Measurements from ENCODE around the gene PLEKHH2. TPM values are rescaled to one million over a fixed set of nuclear protein-coding genes. Genes with fewer than 3 reads are reported as not detected.
"Not testable (repeated sequence)": the region's sequence is repeated elsewhere in the genome, so short reads cannot be mapped to it uniquely, and the experiment has no call there.

The PLEKHH2 gene
- 0.14 and 1.5 TPM in 2 replicates for total RNA-seq

DNA sequence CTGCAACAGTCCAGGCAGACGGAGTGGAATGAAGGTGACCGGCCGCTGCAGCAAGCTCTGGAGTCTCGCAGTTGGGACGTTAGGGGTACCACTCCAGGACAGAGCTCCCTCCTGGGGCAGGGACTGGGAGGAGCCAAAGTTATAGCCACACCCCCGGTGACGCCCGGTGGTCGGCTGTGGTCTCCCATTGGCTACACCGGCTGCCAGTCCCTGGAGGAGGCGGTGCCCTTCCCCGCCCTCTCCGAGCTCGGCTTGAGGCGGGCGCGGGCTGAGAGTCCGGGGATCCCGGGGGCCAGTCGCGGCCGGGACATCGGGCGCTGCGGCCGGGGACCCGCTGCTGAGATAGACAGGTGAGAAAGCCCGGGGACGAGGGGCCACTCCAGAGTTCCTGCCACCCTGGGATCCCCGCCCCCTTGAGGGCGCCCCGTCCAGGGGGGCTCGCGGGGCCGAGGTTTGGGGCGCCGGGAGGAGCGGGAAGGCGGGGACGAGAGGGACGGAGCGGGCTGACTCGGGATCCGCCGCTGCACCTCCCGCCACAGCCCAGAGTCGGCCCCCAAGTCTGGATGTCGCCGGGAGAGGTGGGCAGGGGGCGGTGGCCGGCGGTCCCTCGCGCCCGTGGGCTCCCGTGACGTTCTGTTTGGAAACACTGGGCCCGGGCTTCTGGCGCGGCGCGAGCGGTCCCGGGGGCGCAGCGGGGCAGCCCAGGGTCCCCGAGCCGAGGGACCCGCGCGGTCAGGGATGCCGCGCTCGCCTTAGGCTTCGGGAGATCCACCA lies at the start of gene PLEKHH2:
TSS of gene PLEKHH2 (plus strand) at position 231 of the 774 bp plus-strand sequence. CDS start 7,414 bp downstream, outside the sequence.
- peak; percentile 82 for DNase-seq

DNA sequence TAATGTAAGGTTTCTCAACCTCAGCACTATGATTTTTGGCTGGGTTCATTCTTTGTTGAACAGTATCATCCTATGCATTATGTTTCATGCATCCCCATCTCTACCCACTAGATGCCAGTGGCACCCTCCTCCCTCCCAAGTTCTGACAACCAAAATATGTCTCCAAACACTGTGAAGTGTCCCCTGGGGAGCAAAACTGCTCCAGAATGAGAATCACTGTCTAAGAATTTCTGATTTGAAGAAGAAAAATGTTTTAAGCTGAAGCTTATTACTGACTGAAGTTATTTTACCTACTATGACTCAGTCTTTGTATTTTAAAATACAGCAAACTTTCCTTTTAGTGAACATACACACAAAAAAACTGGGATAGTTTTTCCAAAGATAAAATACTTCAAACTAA lies 44.6 kb upstream of the PLEKHH2 start:
- no peak for DNase-seq

GRCh38 chr2:43593254-43593653 lies 43.8 kb upstream of the PLEKHH2 start:
- DNase-seq = no peak

DNA sequence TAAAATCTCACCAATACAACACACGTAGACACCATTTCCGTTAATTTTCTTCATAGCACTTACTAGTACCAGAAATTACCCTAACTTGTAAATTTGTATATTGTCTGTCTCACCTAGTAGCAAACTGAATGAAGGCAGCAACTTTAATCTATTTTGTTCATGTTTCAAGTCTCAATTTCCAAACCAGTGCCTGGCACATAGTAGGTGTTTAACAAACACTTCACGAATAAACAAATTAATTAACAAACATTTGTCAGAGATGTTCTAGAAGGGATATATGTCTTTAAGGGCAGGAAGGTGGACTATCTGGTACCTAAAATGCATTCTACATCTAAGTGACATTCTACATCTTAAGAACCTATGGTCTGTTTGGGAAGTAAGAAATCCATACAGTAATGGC lies 42.2 kb upstream of the PLEKHH2 start:
- DNase-seq = no peak

GRCh38 chr2:43595603-43596412 lies 41.3 kb upstream of the PLEKHH2 start, which contains the start of gene THADA:
Gene THADA (minus strand): TSS chr2:43596038. CDS start chr2:43592392, 3,646 bp downstream.
- peak; percentile 100 for DNase-seq

GRCh38 chr2:43600596-43600995 lies 36.5 kb upstream of the PLEKHH2 start:
- not testable (repeated sequence) for DNase-seq

- no peak for DNase-seq
Observed at GRCh38 chr2:43604674-43605073, 32.4 kb upstream of the PLEKHH2 start.

GRCh38 chr2:43605079-43605655 lies 31.9 kb upstream of the PLEKHH2 start:
- DNase-seq = peak; percentile 63

DNA sequence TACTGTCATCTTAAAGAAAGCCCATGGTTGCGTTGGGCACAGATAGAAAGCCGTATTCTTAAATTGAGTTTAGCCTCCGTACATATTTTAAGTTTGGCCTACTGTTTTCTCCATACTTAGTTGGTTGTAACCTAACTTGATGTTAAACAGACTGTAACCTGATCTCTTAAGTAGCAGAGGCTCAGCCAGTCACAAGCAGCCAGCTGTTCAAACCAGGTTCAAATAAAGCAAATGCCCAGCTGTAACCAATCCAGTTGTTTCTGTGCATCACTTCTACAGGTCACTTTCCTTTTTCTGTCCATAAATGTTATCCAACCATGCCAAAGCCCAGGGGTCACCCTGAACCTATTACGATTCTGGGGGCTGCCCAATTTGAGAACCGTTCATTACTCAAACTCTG lies 31.2 kb upstream of the PLEKHH2 start:
- no peak for DNase-seq

- peak; percentile 71 for DNase-seq
Observed at GRCh38 chr2:43609290-43609918, 27.7 kb upstream of the PLEKHH2 start.

DNA sequence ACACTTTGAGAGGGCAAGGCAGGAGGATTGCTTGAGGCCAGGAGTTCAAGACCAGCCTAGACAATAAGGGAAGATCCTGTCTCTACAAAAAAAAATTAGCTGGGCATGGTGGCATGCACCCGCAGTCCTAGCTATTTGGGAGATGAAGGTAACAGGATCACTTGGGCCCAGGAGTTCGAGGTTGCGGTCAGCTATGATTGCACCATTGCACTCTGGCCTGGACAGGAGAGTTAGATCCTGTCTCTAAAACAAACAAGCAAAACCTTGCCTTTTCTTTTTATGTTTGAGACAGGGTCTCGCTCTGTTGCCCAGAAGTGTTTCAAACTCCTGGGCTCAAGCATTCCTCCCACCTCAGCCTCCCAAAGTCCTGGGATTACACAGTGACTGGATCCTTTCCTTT lies 26.7 kb upstream of the PLEKHH2 start:
- no peak for DNase-seq

GRCh38 chr2:43611987-43612894 lies 24.8 kb upstream of the PLEKHH2 start:
- peak; percentile 85 for DNase-seq

DNA sequence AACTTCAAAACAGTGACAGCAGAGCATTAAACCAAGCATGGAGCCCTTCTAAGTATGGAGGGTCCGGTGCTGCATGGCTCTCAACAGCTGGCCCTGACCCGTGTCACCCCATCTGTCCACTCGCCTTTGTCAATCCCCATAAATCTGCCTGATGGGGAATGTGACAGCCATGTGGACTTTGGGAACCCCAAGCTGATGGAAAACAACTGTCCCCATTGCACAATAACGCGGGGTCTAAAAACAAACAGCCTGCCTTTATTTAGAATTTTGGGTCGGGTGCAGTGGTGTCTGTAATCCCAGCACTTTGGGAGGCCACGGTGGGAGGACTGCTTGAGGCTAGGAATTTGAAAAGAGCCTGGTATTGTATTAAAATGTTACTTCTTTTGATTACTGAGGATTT lies 24.1 kb upstream of the PLEKHH2 start:
- no peak for DNase-seq

- no peak for DNase-seq
Observed at GRCh38 chr2:43616967-43617680, 19.9 kb upstream of the PLEKHH2 start.

GRCh38 chr2:43619511-43619910 lies 17.5 kb upstream of the PLEKHH2 start:
- no peak for DNase-seq

DNA sequence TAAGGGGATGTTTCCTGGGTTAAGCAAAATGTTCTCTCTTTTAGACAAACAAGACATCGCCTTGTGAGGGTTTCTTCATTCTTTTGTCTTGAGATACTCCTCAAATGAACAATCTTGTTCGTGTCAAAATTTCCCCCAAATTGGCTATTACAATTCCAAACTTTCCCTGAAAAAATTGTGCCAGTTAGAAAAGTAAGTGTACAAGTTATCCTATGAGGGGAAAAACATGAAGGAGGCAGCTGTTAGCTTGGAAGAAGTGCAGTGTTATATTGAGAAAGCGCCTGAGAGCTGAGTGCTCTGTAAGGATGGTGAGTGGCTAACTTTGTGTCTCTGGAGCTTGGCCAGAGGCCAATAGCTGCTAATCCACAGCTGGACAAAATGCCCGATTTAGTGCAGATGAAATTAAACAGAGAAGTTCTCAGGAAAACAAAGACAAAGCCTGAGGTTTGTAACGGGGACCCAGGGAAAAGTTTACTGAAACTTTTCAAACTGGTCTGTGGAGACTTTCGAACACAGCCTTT lies 14.1 kb upstream of the PLEKHH2 start:
- DNase-seq = no peak

DNA sequence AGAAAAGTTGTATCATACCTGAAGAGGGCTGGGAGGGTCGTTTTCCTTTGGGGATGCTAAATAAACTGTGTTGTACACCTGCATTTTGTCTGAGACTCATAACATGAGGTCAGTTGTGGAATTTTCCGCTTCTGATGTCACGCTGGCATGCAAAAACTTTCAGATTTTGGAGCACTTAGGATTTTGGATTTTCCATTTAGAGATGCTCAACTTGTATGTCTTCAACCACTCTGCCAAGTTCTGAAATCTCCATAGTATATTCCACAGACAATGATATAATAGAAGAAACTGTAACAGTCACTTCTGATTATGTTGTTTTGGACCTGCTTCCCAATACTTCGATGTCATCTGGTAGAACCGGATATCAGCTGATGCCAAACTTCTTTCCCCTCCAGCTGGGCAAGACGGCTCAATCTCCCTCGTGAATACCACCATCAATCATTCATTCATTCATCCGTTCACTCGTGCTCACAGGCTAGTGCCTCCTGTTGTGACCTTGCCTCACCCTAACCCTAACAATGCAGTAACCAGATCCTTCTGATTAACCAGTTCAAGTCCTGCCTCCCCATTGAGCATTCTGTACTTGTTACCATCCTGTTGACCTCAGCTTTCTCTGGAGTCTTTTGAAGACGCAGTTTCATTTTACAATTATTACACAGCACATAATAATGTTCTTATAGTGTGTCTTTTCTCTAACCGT lies 5.3 kb upstream of the PLEKHH2 start:
- no peak for DNase-seq

GRCh38 chr2:43634604-43635306 lies 2.3 kb upstream of the PLEKHH2 start:
- no peak for DNase-seq

DNA sequence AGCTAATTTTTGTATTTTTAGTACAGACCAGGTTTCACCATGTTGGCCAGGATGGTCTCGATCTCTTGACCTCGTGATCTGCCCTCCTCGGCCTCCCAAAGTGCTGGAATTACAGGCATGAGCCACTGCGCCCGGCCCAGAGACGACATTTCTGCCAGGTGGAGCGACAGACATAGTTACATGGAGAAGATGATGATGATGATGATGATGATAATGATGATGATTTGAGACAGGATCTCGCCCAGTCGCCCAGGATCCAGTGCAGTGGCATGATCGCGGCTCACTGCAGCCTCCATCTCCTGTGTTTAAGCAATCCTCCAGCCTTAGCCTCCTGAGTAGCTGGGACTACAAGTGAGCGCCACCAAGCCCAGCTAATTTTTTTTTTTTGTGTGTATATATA lies 907 bp upstream of the PLEKHH2 start:
- not testable (repeated sequence) for DNase-seq

GRCh38 chr2:43636621-43637020 lies 439 bp upstream of the PLEKHH2 start:
- DNase-seq = no peak

All from dermis blood vessel endothelial cell (primary cell).